WTC11 (cell line): ENCODE results near the gene LARGE1.

ENCODE experiments used
- ATF1 ChIP-seq: sonication (generic); formaldehyde crosslinking; IDR thresholded peaks from 2 replicates; pipeline ENCODE4 v1.8.1; 2023; ENCODE audit warnings: mild to moderate bottlenecking, moderate library complexity, missing genetic modification reagents
- CBFB ChIP-seq: sonication (generic); formaldehyde crosslinking; IDR thresholded peaks from 2 replicates; pipeline ENCODE4 v1.8.1; 2022; ENCODE audit warnings: mild to moderate bottlenecking, low read depth, missing genetic modification reagents
- FOXJ3 ChIP-seq: sonication (generic); formaldehyde crosslinking; IDR thresholded peaks from 2 replicates; pipeline ENCODE4 v1.9.0; 2021; ENCODE audit warnings: missing genetic modification reagents, mild to moderate bottlenecking, borderline replicate concordance
- MXD4 ChIP-seq: fragments of 250-450 bp; sonication (Bioruptor Pico); IDR thresholded peaks from 2 replicates; pipeline ENCODE4 v1.8.0; 2021; ENCODE audit warnings: mild to moderate bottlenecking, moderate library complexity, borderline replicate concordance
- NR1H2 ChIP-seq: sonication (generic); formaldehyde crosslinking; IDR thresholded peaks from 2 replicates; pipeline ENCODE4 v1.9.0; 2021; ENCODE audit warnings: mild to moderate bottlenecking, moderate library complexity, missing genetic modification reagents
- NR2C2 ChIP-seq: sonication (generic); formaldehyde crosslinking; IDR thresholded peaks from 2 replicates; pipeline ENCODE4 v1.8.0; 2022; ENCODE audit warnings: mild to moderate bottlenecking, missing genetic modification reagents
- SMAD4 ChIP-seq: sonication (generic); formaldehyde crosslinking; IDR thresholded peaks from 2 replicates; pipeline ENCODE4 v1.8.0; 2022; ENCODE audit warnings: mild to moderate bottlenecking, missing genetic modification reagents
- SP1 ChIP-seq: sonication (generic); formaldehyde crosslinking; conservative IDR thresholded peaks from 2 replicates; pipeline ENCODE4 v1.8.1; 2022; ENCODE audit warnings: missing genetic modification reagents
- TF ChIP-seq, protein P1 (sequence below): sonication (generic); formaldehyde crosslinking; IDR thresholded peaks from 2 replicates; pipeline ENCODE4 v1.8.1; 2023; ENCODE audit warnings: mild to moderate bottlenecking, missing genetic modification reagents, moderate library complexity
- TF ChIP-seq, protein P2 (sequence below): fragments of 200-600 bp; IDR thresholded peaks from 2 replicates; pipeline ENCODE4 v1.8.0; 2022; ENCODE audit warnings: antibody characterized with exemption

DNA sequence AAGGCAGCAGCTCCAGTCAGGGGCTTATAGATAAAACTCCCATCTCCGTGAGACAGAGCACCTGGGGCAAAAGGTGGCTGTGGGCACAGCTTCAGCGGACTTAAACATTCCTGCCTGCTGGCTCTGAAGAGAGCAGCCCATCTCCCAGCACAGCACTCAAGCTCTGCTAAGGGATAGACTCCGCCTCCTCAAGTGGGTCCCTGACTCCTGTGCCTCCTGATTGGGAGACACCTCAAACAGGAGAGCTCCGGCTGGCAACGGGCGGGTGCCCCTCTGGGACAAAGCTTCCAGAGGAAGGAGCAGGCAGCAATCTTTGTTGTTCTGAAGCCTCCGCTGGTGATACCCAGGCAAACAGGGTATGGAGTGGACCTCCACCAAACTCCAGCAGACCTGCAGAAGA lies 279.4 kb downstream of the LARGE1 start:
- TF ChIP-seq SP1 (CRISPR knock-in tag) (no peak), NR1H2 (no peak), SMAD4 (CRISPR knock-in tag) (no peak), NR2C2 (CRISPR knock-in tag) (no peak), CBFB (CRISPR knock-in tag) (no peak), ATF1 (no peak), FOXJ3 (CRISPR knock-in tag) (no peak), MXD4 (CRISPR knock-in tag) (no peak)
- TF ChIP-seq, protein P1, sequence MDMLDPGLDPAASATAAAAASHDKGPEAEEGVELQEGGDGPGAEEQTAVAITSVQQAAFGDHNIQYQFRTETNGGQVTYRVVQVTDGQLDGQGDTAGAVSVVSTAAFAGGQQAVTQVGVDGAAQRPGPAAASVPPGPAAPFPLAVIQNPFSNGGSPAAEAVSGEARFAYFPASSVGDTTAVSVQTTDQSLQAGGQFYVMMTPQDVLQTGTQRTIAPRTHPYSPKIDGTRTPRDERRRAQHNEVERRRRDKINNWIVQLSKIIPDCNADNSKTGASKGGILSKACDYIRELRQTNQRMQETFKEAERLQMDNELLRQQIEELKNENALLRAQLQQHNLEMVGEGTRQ (CRISPR knock-in tag): no peak
- TF ChIP-seq, protein P2, sequence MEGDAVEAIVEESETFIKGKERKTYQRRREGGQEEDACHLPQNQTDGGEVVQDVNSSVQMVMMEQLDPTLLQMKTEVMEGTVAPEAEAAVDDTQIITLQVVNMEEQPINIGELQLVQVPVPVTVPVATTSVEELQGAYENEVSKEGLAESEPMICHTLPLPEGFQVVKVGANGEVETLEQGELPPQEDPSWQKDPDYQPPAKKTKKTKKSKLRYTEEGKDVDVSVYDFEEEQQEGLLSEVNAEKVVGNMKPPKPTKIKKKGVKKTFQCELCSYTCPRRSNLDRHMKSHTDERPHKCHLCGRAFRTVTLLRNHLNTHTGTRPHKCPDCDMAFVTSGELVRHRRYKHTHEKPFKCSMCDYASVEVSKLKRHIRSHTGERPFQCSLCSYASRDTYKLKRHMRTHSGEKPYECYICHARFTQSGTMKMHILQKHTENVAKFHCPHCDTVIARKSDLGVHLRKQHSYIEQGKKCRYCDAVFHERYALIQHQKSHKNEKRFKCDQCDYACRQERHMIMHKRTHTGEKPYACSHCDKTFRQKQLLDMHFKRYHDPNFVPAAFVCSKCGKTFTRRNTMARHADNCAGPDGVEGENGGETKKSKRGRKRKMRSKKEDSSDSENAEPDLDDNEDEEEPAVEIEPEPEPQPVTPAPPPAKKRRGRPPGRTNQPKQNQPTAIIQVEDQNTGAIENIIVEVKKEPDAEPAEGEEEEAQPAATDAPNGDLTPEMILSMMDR: no peak
